ENCODE measurements around the gene KHDRBS2.

The KHDRBS2 gene

GRCh38 chr6:61901748-61902147, 384.3 kb downstream of the KHDRBS2 start:
- Histone ChIP-seq H3K36me3 (no peaks in the 10 kb centered on the region), H3K4me2 (no peak overlapping the region), H3K4me1 (no peaks in the 10 kb centered on the region), H3K9me3 (no peaks in the 10 kb centered on the region), H4K20me1 (no peaks in the 10 kb centered on the region), H3K27me3 (no peaks in the 10 kb centered on the region), H3K9ac (no peak overlapping the region), H3K4me3 (no peak overlapping the region), H3K27ac (no peak overlapping the region)
- no peak for TF ChIP-seq Cebpa-rat (IDR thresholded peaks at IDR 0.05)

GRCh38 chr6:61894536-61894935, 391.5 kb downstream of the KHDRBS2 start:
- H3K27me3 ChIP-seq: no peaks in the 10 kb centered on the region
- no peak overlapping the region for H3K9ac ChIP-seq
- H4K20me1 ChIP-seq: no peaks in the 10 kb centered on the region
- H3K36me3 ChIP-seq: no peaks in the 10 kb centered on the region
- no peak overlapping the region for H3K27ac ChIP-seq
- no peaks in the 10 kb centered on the region for H3K4me1 ChIP-seq
- no peak overlapping the region for H3K4me3 ChIP-seq
- TF ChIP-seq Cebpa-rat (IDR thresholded peaks at IDR 0.05): no peak
- no peak overlapping the region for H3K4me2 ChIP-seq
- H3K9me3 ChIP-seq: no peaks in the 10 kb centered on the region

GRCh38 chr6:61887423-61887822, 398.6 kb downstream of the KHDRBS2 start:
- H3K36me3 ChIP-seq: no peaks in the 10 kb centered on the region
- H3K27me3 ChIP-seq: no peaks in the 10 kb centered on the region
- H3K27ac ChIP-seq: no peak overlapping the region
- H3K4me1 ChIP-seq: 0 out of 2 replicates have a peak, but pooled peaks cover 4% of the 10 kb centered on the region
- no peak overlapping the region for H3K9ac ChIP-seq
- H4K20me1 ChIP-seq: no peaks in the 10 kb centered on the region
- no peak overlapping the region for H3K4me3 ChIP-seq
- no peak overlapping the region for H3K4me2 ChIP-seq
- no peaks in the 10 kb centered on the region for H3K9me3 ChIP-seq
- TF ChIP-seq Cebpa-rat (IDR thresholded peaks at IDR 0.05): no peak

GRCh38 chr6:61886608-61887259, 399.3 kb downstream of the KHDRBS2 start:
- Histone ChIP-seq H3K36me3 (no peaks in the 10 kb centered on the region), H3K4me1 (0 out of 2 replicates have a peak, but pooled peaks cover 4% of the 10 kb centered on the region), H3K9me3 (no peaks in the 10 kb centered on the region), H3K4me2 (no peak overlapping the region), H3K27me3 (no peaks in the 10 kb centered on the region), H3K9ac (no peak overlapping the region), H3K4me3 (no peak overlapping the region), H4K20me1 (no peaks in the 10 kb centered on the region), H3K27ac (no peak overlapping the region)
- no peak for TF ChIP-seq Cebpa-rat (IDR thresholded peaks at IDR 0.05)

GRCh38 chr6:61869632-61870400, 416.2 kb downstream of the KHDRBS2 start:
- Histone ChIP-seq H3K27me3 (no peaks in the 10 kb centered on the region), H3K4me2 (no peak overlapping the region), H3K9ac (no peak overlapping the region), H3K9me3 (no peaks in the 10 kb centered on the region; the same call in 1 of the 2 replicates), H4K20me1 (no peaks in the 10 kb centered on the region), H3K36me3 (no peaks in the 10 kb centered on the region), H3K4me1 (no peaks in the 10 kb centered on the region), H3K27ac (no peak overlapping the region), H3K4me3 (no peak overlapping the region)
- TF ChIP-seq Cebpa-rat (IDR thresholded peaks at IDR 0.05): no peak

- Histone ChIP-seq H3K9ac (no peak overlapping the region), H3K4me2 (no peak overlapping the region), H3K4me3 (no peak overlapping the region), H3K27ac (no peak overlapping the region), H3K36me3 (no peaks in the 10 kb centered on the region), H4K20me1 (no peaks in the 10 kb centered on the region), H3K27me3 (no peaks in the 10 kb centered on the region), H3K9me3 (peaks cover 9% of the 10 kb centered on the region), H3K4me1 (no peaks in the 10 kb centered on the region)
- no peak for TF ChIP-seq Cebpa-rat (IDR thresholded peaks at IDR 0.05)
Observed at GRCh38 chr6:61868507-61869080, 417.4 kb downstream of the KHDRBS2 start.

GRCh38 chr6:61867635-61868034, 418.4 kb downstream of the KHDRBS2 start:
- Histone ChIP-seq H3K4me2 (no peak overlapping the region), H3K9ac (no peak overlapping the region), H4K20me1 (no peaks in the 10 kb centered on the region), H3K27me3 (no peaks in the 10 kb centered on the region), H3K4me3 (no peak overlapping the region), H3K4me1 (no peaks in the 10 kb centered on the region), H3K36me3 (no peaks in the 10 kb centered on the region), H3K27ac (no peak overlapping the region), H3K9me3 (peaks cover 9% of the 10 kb centered on the region)
- no peak for TF ChIP-seq Cebpa-rat (IDR thresholded peaks at IDR 0.05)

GRCh38 chr6:61857541-61857940, 428.5 kb downstream of the KHDRBS2 start:
- H3K27ac ChIP-seq: no peak overlapping the region

GRCh38 chr6:61841958-61842357, 444.1 kb downstream of the KHDRBS2 start:
- H3K27me3 ChIP-seq: no peaks in the 10 kb centered on the region
- no peak overlapping the region for H3K27ac ChIP-seq
- no peak overlapping the region for H3K4me2 ChIP-seq
- H3K4me1 ChIP-seq: no peaks in the 10 kb centered on the region
- TF ChIP-seq Cebpa-rat (IDR thresholded peaks at IDR 0.05): no peak
- no peaks in the 10 kb centered on the region for H3K9me3 ChIP-seq
- no peak overlapping the region for H3K4me3 ChIP-seq
- no peaks in the 10 kb centered on the region for H3K36me3 ChIP-seq
- no peak overlapping the region for H3K9ac ChIP-seq
- no peaks in the 10 kb centered on the region for H4K20me1 ChIP-seq

More at GRCh38 chr6:61857541-61857940, 428.5 kb downstream of the KHDRBS2 start:
- Histone ChIP-seq H4K20me1 (no peaks in the 10 kb centered on the region), H3K9me3 (no peaks in the 10 kb centered on the region), H3K4me3 (no peak overlapping the region), H3K9ac (no peak overlapping the region), H3K36me3 (no peaks in the 10 kb centered on the region), H3K4me1 (no peaks in the 10 kb centered on the region), H3K4me2 (no peak overlapping the region), H3K27me3 (no peaks in the 10 kb centered on the region)
- TF ChIP-seq Cebpa-rat (IDR thresholded peaks at IDR 0.05): no peak

- H3K27me3 ChIP-seq: no peaks in the 10 kb centered on the region
- H4K20me1 ChIP-seq: no peaks in the 10 kb centered on the region
- no peak for TF ChIP-seq Cebpa-rat (IDR thresholded peaks at IDR 0.05)
- no peaks in the 10 kb centered on the region for H3K9me3 ChIP-seq
- no peaks in the 10 kb centered on the region for H3K4me1 ChIP-seq
- no peak overlapping the region for H3K9ac ChIP-seq
- H3K4me3 ChIP-seq: no peak overlapping the region
- no peaks in the 10 kb centered on the region for H3K36me3 ChIP-seq
- H3K4me2 ChIP-seq: no peak overlapping the region
- no peak overlapping the region for H3K27ac ChIP-seq
Observed at GRCh38 chr6:61835237-61835636, 450.8 kb downstream of the KHDRBS2 start.
